HEK293T (cell line): ENCODE data around the gene ANGPTL2.

ENCODE experiments used
- CTCF ChIA-PET: fragments of 350-600 bp; formaldehyde crosslinking; extraction: SDS; loops from one replicate; lab custom pipeline; 2021; ENCODE audit warnings: antibody characterized with exemption, inconsistent platforms; lab: Yijun Ruan, JAX
- POLR2A ChIA-PET: fragments of 350-600 bp; formaldehyde crosslinking; extraction: SDS; loops from one replicate; lab custom pipeline; 2020; ENCODE audit warnings: antibody characterized with exemption, inconsistent platforms; lab: Yijun Ruan, JAX
- DNase-seq: peaks from one replicate; pipeline ENCODE4 v3.0.0; 2012; ENCODE audit warnings: mixed read lengths; ENCODE audit errors: extremely low spot score
- ARNT ChIP-seq: fragments of 450-650 bp; IDR thresholded peaks from 2 replicates; pipeline ENCODE4 v1.6.1; 2017; ENCODE audit warnings: mild to moderate bottlenecking
- BHLHE40 ChIP-seq: fragments of 450-650 bp; IDR thresholded peaks from 2 replicates; pipeline ENCODE4 v1.6.1; 2016; ENCODE audit warnings: mild to moderate bottlenecking, moderate library complexity, borderline replicate concordance
- CTBP1 ChIP-seq: fragments of 450-650 bp; IDR thresholded peaks from 2 replicates; pipeline ENCODE4 v1.6.1; 2016; ENCODE audit warnings: borderline replicate concordance
- ELF4 ChIP-seq: fragments of 450-650 bp; IDR thresholded peaks from 2 replicates; pipeline ENCODE4 v1.6.1; 2017; ENCODE audit warnings: antibody characterized with exemption
- FOXA1 ChIP-seq: fragments of 450-650 bp; IDR thresholded peaks from 2 replicates; pipeline ENCODE4 v1.6.1; 2016; ENCODE audit warnings: mild to moderate bottlenecking
- FOXK2 ChIP-seq: fragments of 450-650 bp; IDR thresholded peaks from 2 replicates; pipeline ENCODE4 v1.6.1; 2016; ENCODE audit warnings: mild to moderate bottlenecking
- FOXM1 ChIP-seq: fragments of 450-650 bp; IDR thresholded peaks from 2 replicates; pipeline ENCODE4 v1.6.1; 2017; ENCODE audit warnings: mild to moderate bottlenecking, borderline replicate concordance
- HDGF ChIP-seq: fragments of 450-650 bp; IDR thresholded peaks from 2 replicates; pipeline ENCODE4 v1.6.1; 2017; ENCODE audit warnings: antibody characterized with exemption, borderline replicate concordance
- L3MBTL2 ChIP-seq: fragments of 450-650 bp; conservative IDR thresholded peaks from 2 replicates; pipeline ENCODE4 v1.6.1; 2016; ENCODE audit warnings: mild to moderate bottlenecking
- LEF1 ChIP-seq: fragments of 450-650 bp; IDR thresholded peaks from 2 replicates; pipeline ENCODE4 v1.6.1; 2017; ENCODE audit warnings: mild to moderate bottlenecking, borderline replicate concordance
- NFRKB ChIP-seq: fragments of 450-650 bp; IDR thresholded peaks from 2 replicates; pipeline ENCODE4 v1.6.1; 2016; ENCODE audit warnings: mild to moderate bottlenecking, moderate library complexity
- PKNOX1 ChIP-seq: fragments of 450-650 bp; IDR thresholded peaks from 2 replicates; pipeline ENCODE4 v1.6.1; 2016
- SP1 ChIP-seq: fragments of 450-650 bp; IDR thresholded peaks from 2 replicates; pipeline ENCODE4 v1.6.1; 2017
- SUZ12 ChIP-seq: fragments of 450-650 bp; IDR thresholded peaks from 2 replicates; pipeline ENCODE4 v1.6.1; 2016; ENCODE audit warnings: mild to moderate bottlenecking
- TARDBP ChIP-seq: fragments of 450-650 bp; IDR thresholded peaks from 2 replicates; pipeline ENCODE4 v1.6.1; 2016
- ZNF384 ChIP-seq: fragments of 450-650 bp; IDR thresholded peaks from 2 replicates; pipeline ENCODE4 v1.6.1; 2016

The ANGPTL2 gene

GRCh38 chr9:127119320-127119709, 3.1 kb downstream of the ANGPTL2 start:
- DNase-seq, result no peak
- TF ChIP-seq SP1, result no peak
- TF ChIP-seq HDGF, result no peak
- TF ChIP-seq ELF4, result no peak
- no peak for TF ChIP-seq FOXA1
- TF ChIP-seq TARDBP, result no peak
- TF ChIP-seq SUZ12, result no peak
- no peak for TF ChIP-seq NFRKB
- TF ChIP-seq CTBP1, result no peak
- no peak for TF ChIP-seq FOXM1
- TF ChIP-seq BHLHE40, result no peak
- no peak for TF ChIP-seq ZNF384
- no peak for TF ChIP-seq L3MBTL2
- TF ChIP-seq LEF1, result no peak
- CTCF ChIA-PET, result no interaction called here
- POLR2A ChIA-PET, result no interaction called here

- DNase-seq, result no peak
- CTCF ChIA-PET, result no interaction called here
- TF ChIP-seq SP1 (no peak), NFRKB (no peak), TARDBP (no peak), HDGF (no peak), SUZ12 (no peak), FOXK2 (no peak), ZNF384 (no peak), FOXM1 (no peak), FOXA1 (no peak), BHLHE40 (no peak), ARNT (no peak), L3MBTL2 (no peak), LEF1 (no peak), ELF4 (no peak), PKNOX1 (no peak), CTBP1 (no peak)
- POLR2A ChIA-PET, result no interaction called here
These were observed 3.7 kb downstream of the ANGPTL2 start for GRCh38 chr9:127118597-127119319.

DNA sequence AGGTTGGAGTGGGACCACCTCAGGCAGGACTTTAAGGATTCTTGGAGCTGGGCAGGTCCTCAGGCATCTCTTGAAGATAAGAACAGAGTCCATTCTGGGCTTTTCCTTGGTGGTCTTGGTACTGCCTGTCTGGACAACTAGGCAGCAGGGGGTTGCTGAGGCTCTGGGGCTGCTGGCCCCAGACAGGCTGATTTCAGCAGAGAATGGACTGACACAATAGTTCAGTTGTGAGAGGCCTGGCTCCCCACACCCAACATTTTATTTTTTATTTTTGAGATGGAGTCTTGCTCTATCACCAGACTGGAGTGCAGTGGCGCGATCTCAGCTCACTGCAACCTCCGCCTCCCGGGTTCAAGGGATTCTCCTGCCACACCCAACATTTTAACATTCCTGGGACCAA, 4.6 kb downstream of the ANGPTL2 start:
- CTCF ChIA-PET, result no interaction called here

DNA sequence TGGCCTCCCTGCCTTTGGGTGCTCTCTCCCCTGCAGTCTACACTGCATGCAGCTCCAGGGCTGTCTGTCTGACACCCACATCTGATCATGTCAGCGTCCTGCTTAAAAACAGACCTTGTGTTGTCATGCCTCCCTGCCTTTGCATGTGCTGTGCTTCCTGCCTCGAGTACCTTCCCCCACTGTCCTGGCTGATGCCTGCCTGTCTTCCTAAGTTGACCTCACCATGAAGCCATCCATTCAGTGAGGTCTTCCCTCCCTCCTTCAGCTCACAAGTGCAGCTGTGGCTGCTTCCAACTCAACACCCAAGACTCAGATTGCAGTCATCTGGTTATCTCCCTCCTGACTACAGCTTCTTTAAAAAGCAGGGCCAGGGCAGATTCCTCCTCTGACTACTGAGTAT, 5.5 kb downstream of the ANGPTL2 start:
- ChIA-PET CTCF (no interaction called here), POLR2A (no interaction called here)
- TF ChIP-seq HDGF (no peak), L3MBTL2 (no peak), ELF4 (no peak), FOXM1 (no peak), NFRKB (no peak), SUZ12 (no peak), PKNOX1 (no peak), FOXA1 (no peak), ZNF384 (no peak), SP1 (no peak), CTBP1 (no peak), LEF1 (no peak), BHLHE40 (no peak)
- no peak for DNase-seq

More for the DNA sequence above, 4.6 kb downstream of the ANGPTL2 start:
- POLR2A ChIA-PET, result no interaction called here
- DNase-seq, result no peak
- no peak for TF ChIP-seq HDGF
- TF ChIP-seq SP1, result no peak
- no peak for TF ChIP-seq NFRKB
- TF ChIP-seq LEF1, result no peak
- no peak for TF ChIP-seq ELF4

GRCh38 chr9:127116088-127116726, 6.2 kb downstream of the ANGPTL2 start:
- TF ChIP-seq FOXM1 (no peak), CTBP1 (no peak), NFRKB (no peak)
- no peak for DNase-seq
- CTCF ChIA-PET, result no interaction called here
- POLR2A ChIA-PET, result no interaction called here

DNA sequence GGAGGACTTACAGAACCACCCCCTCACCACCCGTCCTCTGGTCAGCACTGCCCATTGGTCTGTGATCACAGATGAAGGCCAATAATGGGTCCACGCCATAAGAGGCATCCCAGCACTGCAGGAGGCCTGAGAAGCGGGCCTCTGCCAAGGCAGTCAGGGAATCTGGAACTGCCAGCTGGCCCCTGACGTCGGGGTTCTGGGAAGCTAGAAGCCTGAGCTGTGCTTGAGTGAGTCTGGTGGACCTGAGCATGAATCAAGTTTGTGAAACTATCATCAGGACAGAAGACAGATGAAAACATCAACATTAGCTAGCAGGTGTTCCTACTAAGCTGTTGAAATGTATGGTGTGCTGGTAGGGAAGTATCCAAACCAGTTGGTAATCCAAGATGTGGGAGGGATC, 7.8 kb downstream of the ANGPTL2 start:
- ChIA-PET CTCF (no interaction called here), POLR2A (no interaction called here)
- TF ChIP-seq FOXK2, result no peak
- no peak for TF ChIP-seq HDGF
- no peak for TF ChIP-seq SUZ12
- no peak for TF ChIP-seq ELF4
- no peak for TF ChIP-seq ARNT
- TF ChIP-seq CTBP1, result no peak
- no peak for TF ChIP-seq LEF1
- TF ChIP-seq L3MBTL2, result no peak
- no peak for TF ChIP-seq FOXA1
- TF ChIP-seq TARDBP, result no peak
- TF ChIP-seq SP1, result no peak
- no peak for TF ChIP-seq PKNOX1
- no peak for TF ChIP-seq BHLHE40
- no peak for TF ChIP-seq NFRKB
- TF ChIP-seq FOXM1, result no peak
- TF ChIP-seq ZNF384, result no peak
- DNase-seq, result no peak
